Activated gamma-delta T cell (primary cell): Measurements from ENCODE around the gene AKAP13.
"Not testable (repeated sequence)": the region's sequence is repeated elsewhere in the genome, so short reads cannot be mapped to it uniquely, and the experiment has no call there.

ENCODE experiments used
- DNase-seq: peaks from one replicate; lab custom pipeline; 2025; lab: John Stamatoyannopoulos, UW

AKAP13 gene

GRCh38 chr15:85534031-85534430 is 153.6 kb downstream of the AKAP13 start:
- DNase-seq = no peak

DNA sequence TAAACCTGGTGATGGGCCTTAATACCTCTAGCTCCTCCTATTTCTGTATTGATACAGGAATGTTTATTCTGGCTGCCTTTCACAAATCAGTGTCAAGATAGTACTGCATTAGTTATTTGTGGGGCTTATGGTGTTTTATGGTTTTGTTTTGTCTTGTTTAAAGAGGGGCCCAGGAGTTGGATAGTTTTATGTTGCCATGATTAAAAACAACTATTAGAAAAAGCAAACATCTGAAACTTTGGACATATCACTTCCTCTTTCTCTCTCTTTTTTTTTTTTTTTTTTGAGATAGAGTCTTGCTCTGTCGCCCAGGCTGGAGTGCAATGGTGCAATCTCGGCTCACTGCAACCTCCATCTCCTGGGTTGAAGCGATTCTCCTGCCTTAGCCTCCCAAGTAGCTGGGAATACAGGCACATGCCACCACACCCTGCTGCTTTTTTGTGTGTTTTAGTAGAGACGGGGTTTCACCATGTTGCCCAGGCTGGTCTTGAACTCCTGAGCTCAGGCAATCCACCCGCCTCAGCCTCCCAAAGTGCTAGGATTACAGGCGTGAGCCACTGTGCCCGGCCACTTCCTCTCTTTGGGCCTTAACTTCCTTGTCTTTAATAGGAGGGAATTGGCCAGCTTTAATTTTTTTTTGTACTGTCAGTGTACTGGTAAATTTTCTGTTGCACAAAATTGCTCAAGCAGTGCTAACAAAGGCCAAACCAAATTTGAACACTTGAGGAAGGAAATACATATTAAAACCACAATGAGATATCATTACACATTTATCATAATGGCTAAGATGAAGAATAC is 155.3 kb downstream of the AKAP13 start:
- DNase-seq = not testable (repeated sequence)

GRCh38 chr15:85536341-85536740 is 155.9 kb downstream of the AKAP13 start:
- DNase-seq = no peak

GRCh38 chr15:85539491-85539890 is 159.1 kb downstream of the AKAP13 start:
- no peak for DNase-seq

GRCh38 chr15:85540085-85540797 is 159.8 kb downstream of the AKAP13 start:
- no peak for DNase-seq

- no peak for DNase-seq
These were observed 161.3 kb downstream of the AKAP13 start for GRCh38 chr15:85541744-85542143.

DNA sequence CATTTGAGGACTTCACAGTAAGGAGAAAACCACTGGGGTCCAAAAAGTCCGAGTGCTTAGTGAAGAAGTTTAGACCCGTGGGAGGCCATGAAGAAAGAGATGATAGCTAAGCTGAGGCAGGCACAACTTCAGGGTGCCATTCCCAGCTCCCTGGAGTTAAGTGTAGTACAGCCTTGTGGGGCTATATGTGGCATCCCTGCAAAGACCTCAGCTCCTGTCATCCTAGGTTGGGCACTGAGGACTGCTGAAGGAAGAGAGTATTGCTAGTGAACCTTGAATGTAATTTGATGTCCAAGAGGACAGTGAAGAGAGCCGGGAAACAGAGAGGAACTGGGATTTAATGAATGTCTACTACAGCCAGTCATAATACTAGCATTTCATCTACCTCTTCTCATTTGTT is 162.1 kb downstream of the AKAP13 start:
- DNase-seq = no peak

DNA sequence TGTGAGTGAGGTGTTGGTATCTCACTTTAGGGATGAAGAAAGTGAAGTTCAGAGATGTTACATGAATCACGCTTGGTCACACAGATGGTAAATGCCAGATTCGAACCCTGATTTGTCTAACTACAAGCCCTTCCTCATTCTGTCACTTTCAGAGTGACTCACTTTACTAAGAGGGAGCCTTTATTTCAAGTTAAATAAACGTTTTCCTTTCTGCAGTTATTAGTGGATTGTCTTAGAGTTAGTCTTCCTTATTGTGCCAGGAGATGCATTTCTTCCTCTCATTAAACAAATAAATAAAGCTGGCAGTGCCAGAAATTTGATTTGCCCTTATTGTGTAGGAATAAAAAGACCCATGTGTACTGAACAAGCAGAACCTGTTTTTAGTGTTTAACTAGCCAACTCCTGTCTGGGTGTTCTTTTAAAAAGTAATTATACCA is 162.5 kb downstream of the AKAP13 start:
- no peak for DNase-seq

GRCh38 chr15:85543741-85544155 is 163.3 kb downstream of the AKAP13 start:
- DNase-seq = peak; percentile 13

- DNase-seq = no peak
These were observed 164.8 kb downstream of the AKAP13 start for GRCh38 chr15:85545185-85545584.

- DNase-seq = no peak
These were observed 165.3 kb downstream of the AKAP13 start for GRCh38 chr15:85545752-85546151.

GRCh38 chr15:85547386-85547785 is 167.0 kb downstream of the AKAP13 start:
- no peak for DNase-seq

GRCh38 chr15:85550283-85550682 is 169.9 kb downstream of the AKAP13 start:
- no peak for DNase-seq

GRCh38 chr15:85551221-85551832 is 170.9 kb downstream of the AKAP13 start:
- no peak for DNase-seq

DNA sequence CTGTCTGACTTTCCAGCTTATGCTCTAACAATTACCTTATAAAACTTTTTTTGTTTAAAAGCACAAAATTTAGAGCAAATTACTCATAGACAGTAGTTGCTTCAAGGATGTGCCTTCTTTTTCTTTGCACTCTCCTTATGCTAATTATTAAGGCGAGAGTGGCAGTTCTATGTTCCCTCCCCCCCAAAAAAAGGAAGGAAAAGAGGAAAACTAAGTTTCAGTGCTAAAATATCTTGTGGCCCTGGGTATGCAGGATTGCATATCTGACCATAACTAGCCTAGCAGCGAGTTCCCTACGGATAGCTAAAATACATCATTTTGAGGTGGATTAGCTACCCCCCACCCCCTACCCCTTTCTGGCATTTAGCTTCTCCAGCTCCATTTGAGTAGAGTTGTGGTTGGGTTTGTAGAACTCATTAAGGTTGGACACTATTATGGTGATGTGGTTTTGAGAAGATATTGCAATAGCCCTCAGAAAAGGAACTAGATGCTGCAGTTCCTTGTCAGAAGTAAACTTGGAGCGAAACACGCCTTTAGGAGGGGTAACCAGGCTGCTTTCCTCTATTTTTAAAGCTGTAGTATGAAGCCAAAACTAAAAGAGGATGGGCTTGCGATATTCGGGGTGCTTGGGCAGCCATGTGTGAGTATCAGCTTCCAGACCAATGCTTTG is 174.6 kb downstream of the AKAP13 start:
- no peak for DNase-seq

DNA sequence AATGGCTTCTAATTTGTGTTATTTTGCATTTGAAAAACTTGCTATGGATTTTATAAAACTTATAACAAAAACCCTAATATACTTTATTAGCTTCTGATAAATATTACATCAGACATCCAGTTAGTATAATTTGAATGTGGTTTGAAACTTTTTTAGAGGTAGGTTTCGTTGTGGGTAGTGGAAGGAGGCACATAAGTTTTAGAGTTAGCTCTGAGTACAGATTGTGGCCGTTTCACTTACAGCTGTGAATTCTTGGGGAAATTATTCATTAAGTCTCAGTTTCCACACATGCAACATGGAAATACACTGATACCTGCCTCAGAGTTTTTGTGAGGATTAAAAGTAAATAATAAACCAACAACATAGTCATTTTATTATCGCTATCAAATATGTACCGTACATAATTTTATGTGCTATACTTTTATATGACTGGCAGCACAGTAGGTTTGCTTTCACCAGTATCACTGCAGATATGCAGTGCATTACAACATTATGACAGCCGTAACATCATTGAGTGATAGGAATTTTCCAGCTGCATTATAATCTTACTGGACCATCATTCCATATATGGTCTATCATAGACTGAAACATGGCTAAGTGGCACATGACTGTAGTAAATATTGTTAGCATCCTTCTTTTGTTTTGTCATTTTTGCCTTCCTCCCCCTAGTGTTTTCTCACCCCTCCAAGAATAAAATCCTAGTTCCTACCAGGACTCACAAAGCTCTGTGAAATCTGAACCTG is 175.6 kb downstream of the AKAP13 start:
- DNase-seq = no peak

GRCh38 chr15:85556618-85556895 is 176.2 kb downstream of the AKAP13 start:
- DNase-seq = no peak

DNA sequence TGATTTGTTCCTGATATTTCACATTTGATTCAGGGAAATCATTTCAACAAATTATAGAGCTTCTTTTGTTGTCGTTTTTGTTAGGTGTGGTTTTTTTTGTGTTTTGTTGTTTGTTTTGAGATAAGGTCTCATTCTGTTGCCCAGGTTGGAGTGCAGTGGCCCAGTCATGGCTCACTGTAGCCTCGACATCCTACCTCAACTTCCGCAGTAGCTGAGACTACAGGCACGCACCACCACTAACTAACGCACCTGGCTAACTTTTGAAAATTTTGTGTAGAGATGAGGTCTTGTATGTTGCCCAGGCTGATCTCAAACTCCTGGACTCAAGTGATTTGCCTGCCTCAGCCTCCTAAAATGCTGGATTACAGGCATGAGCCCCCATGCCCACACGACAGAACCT is 177.0 kb downstream of the AKAP13 start:
- no peak for DNase-seq

GRCh38 chr15:85558848-85559247 is 178.4 kb downstream of the AKAP13 start:
- no peak for DNase-seq

GRCh38 chr15:85559530-85559929 is 179.1 kb downstream of the AKAP13 start:
- no peak for DNase-seq

DNA sequence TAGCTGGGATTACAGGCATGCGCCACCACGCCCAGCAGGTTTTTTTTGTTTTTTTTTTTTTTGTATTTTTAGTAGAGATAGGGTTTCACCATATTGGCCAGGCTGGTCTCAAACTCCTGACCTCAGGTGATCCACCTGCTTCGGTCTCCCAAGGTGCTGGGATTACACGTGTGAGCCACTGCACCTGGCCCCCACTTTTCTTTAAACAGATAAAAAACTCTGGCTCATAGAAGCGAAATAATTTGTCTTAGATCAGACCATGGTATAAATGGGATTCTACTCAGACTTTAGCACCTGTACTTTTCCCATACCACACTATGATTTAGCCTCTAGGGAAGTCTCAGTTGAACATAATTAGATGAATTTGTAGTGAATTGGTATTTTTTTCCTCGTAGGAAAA is 182.4 kb downstream of the AKAP13 start:
- no peak for DNase-seq

DNA sequence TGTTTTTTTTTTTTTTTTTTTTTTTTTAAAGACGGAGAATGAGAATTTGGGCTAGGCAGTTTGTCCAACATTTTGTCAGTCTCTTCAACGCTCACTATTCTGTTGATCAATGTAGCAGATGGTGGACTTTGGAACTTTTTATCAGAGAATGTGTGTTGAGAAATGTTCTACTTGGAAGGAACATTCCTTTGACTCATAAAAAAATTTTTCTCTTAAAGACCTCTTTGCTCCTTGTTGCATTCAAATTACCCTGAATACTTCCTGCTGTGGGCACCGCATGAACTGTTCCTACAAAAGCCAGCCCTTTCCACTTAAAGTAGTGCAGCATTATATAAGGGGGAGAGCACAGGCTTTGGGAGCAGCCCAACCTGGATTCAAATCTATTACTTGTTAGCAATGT is 182.9 kb downstream of the AKAP13 start:
- no peak for DNase-seq
